SK-N-SH treated with all-trans-retinoic acid at 6 μM for 48 hours (cell line): Measurements from ENCODE around the gene CCR6.

ENCODE experiments used
- ATAC-seq: fragments of 200-7000 bp; cut with Tn5 transposase; 3 replicates; pipeline ENCODE4 v1.9.1; 2020; ENCODE audit warnings: mild to moderate bottlenecking, moderate library complexity
- ARNTL ChIP-seq: fragments of 450-650 bp; formaldehyde crosslinking; IDR thresholded peaks from 2 replicates; pipeline ENCODE4 v1.5.0; 2020; ENCODE audit warnings: low read depth, mild to moderate bottlenecking, moderate library complexity, borderline replicate concordance
- BACH2 ChIP-seq: fragments of 250-450 bp; sonication (Bioruptor Pico); IDR thresholded peaks from 2 replicates; pipeline ENCODE4 v1.9.0; 2021; ENCODE audit warnings: mild to moderate bottlenecking, borderline replicate concordance
- CSDC2 ChIP-seq: fragments of 250-450 bp; sonication (Bioruptor Pico); IDR thresholded peaks from 2 replicates; pipeline ENCODE4 v1.5.0; 2020; ENCODE audit warnings: mild to moderate bottlenecking, moderate library complexity
- ESRRG ChIP-seq: fragments of 250-450 bp; sonication (Bioruptor Pico); IDR thresholded peaks from 2 replicates; pipeline ENCODE4 v1.6.1; 2021; ENCODE audit warnings: mild to moderate bottlenecking
- ISL1 ChIP-seq: fragments of 250-450 bp; sonication (Bioruptor Pico); IDR thresholded peaks from 2 replicates; pipeline ENCODE4 v2.1.2; 2022; ENCODE audit warnings: mild to moderate bottlenecking, moderate library complexity
- OSR1 ChIP-seq: fragments of 250-450 bp; sonication (Bioruptor Pico); IDR thresholded peaks from 2 replicates; pipeline ENCODE4 v1.8.0; 2022; ENCODE audit warnings: moderate library complexity, mild to moderate bottlenecking, inconsistent platforms
- PPARA ChIP-seq: fragments of 250-450 bp; sonication (Bioruptor Pico); IDR thresholded peaks from 2 replicates; pipeline ENCODE4 v1.5.0; 2020; ENCODE audit warnings: mild to moderate bottlenecking, borderline replicate concordance
- RARB ChIP-seq: fragments of 250-450 bp; sonication (Bioruptor Pico); IDR thresholded peaks from 2 replicates; pipeline ENCODE4 v1.8.0; 2021; ENCODE audit warnings: mild to moderate bottlenecking, moderate library complexity
- TSHZ2 ChIP-seq: fragments of 250-450 bp; sonication (Bioruptor Pico); IDR thresholded peaks from 2 replicates; pipeline ENCODE4 v1.5.0; 2020; ENCODE audit warnings: mild to moderate bottlenecking, moderate library complexity
- ZFP3 ChIP-seq: fragments of 250-450 bp; sonication (Bioruptor Pico); IDR thresholded peaks from 2 replicates; pipeline ENCODE4 v1.5.0; 2020; ENCODE audit warnings: mild to moderate bottlenecking, moderate library complexity
- ZFP30 ChIP-seq: fragments of 450-650 bp; formaldehyde crosslinking; IDR thresholded peaks from 2 replicates; pipeline ENCODE4 v1.5.0; 2022; ENCODE audit warnings: mild to moderate bottlenecking, moderate library complexity
- ZNF565 ChIP-seq: fragments of 450-650 bp; formaldehyde crosslinking; conservative IDR thresholded peaks from 2 replicates; pipeline ENCODE4 v1.5.0; 2020; ENCODE audit warnings: low read depth, mild to moderate bottlenecking, moderate library complexity
- ZNF70 ChIP-seq: fragments of 450-650 bp; formaldehyde crosslinking; IDR thresholded peaks from 2 replicates; pipeline ENCODE4 v1.5.0; 2020; ENCODE audit warnings: mild to moderate bottlenecking, moderate library complexity
- TF ChIP-seq, protein P1 (sequence below): fragments of 250-450 bp; sonication (Bioruptor Pico); IDR thresholded peaks from 2 replicates; pipeline ENCODE4 v1.5.1; 2021; ENCODE audit warnings: mild to moderate bottlenecking, moderate library complexity
- TF ChIP-seq, protein P2 (sequence below): fragments of 250-450 bp; sonication (Bioruptor Pico); IDR thresholded peaks from 2 replicates; pipeline ENCODE4 v1.8.0; 2021; ENCODE audit warnings: low read depth, mild to moderate bottlenecking, moderate library complexity, borderline replicate concordance
- TF ChIP-seq, protein P3 (sequence below): fragments of 250-450 bp; sonication (Bioruptor Pico); IDR thresholded peaks from 2 replicates; pipeline ENCODE4 v1.8.0; 2020; ENCODE audit warnings: mild to moderate bottlenecking, moderate library complexity, borderline replicate concordance
- TF ChIP-seq, protein P4 (sequence below): fragments of 250-450 bp; sonication (Bioruptor Pico); IDR thresholded peaks from 2 replicates; pipeline ENCODE4 v1.5.1; 2020; ENCODE audit warnings: low read depth, mild to moderate bottlenecking, moderate library complexity

Gene CCR6

DNA sequence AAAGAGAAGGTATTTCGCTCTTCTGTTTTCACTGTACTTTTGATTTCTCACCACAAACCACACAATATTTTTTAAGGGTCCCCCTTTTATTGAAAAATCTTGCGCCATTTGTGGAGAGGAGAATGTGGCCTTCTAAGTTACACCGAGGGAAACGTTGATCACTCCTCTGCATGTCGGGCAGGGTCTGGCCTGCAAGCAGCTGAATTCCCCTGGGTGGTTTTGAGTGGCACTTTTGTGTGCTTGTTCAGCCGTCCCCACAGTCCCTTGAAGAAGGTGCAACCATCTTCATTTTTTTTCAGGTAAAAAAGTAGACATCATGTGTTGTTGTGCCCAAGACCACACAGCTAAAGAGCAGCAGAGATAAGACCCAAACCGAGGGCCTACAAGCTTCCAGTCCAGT, 28.8 kb downstream of the CCR6 start:
- ATAC-seq, result no peak
- TF ChIP-seq ESRRG, result no peak
- TF ChIP-seq, protein P1, sequence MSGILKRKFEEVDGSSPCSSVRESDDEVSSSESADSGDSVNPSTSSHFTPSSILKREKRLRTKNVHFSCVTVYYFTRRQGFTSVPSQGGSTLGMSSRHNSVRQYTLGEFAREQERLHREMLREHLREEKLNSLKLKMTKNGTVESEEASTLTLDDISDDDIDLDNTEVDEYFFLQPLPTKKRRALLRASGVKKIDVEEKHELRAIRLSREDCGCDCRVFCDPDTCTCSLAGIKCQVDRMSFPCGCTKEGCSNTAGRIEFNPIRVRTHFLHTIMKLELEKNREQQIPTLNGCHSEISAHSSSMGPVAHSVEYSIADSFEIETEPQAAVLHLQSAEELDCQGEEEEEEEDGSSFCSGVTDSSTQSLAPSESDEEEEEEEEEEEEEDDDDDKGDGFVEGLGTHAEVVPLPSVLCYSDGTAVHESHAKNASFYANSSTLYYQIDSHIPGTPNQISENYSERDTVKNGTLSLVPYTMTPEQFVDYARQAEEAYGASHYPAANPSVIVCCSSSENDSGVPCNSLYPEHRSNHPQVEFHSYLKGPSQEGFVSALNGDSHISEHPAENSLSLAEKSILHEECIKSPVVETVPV, result no peak
- no peak for TF ChIP-seq ARNTL (CRISPR knock-in tag)
- no peak for TF ChIP-seq OSR1
- TF ChIP-seq ISL1 (CRISPR knock-in tag), result no peak
- TF ChIP-seq, protein P2, sequence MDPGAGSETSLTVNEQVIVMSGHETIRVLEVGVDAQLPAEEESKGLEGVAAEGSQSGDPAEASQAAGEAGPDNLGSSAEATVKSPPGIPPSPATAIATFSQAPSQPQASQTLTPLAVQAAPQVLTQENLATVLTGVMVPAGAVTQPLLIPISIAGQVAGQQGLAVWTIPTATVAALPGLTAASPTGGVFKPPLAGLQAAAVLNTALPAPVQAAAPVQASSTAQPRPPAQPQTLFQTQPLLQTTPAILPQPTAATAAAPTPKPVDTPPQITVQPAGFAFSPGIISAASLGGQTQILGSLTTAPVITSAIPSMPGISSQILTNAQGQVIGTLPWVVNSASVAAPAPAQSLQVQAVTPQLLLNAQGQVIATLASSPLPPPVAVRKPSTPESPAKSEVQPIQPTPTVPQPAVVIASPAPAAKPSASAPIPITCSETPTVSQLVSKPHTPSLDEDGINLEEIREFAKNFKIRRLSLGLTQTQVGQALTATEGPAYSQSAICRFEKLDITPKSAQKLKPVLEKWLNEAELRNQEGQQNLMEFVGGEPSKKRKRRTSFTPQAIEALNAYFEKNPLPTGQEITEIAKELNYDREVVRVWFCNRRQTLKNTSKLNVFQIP (CRISPR knock-in tag), result no peak
- no peak for TF ChIP-seq ZNF565
- no peak for TF ChIP-seq RARB (CRISPR knock-in tag)
- TF ChIP-seq CSDC2 (CRISPR knock-in tag), result no peak

GRCh38 chr6:167152862-167153261, 30.0 kb downstream of the CCR6 start:
- TF ChIP-seq ZFP3 (CRISPR knock-in tag) (no peak), ARNTL (CRISPR knock-in tag) (no peak), BACH2 (CRISPR knock-in tag) (no peak), OSR1 (no peak), ZNF70 (CRISPR knock-in tag) (no peak)
- TF ChIP-seq, protein P2 (CRISPR knock-in tag), result no peak
- TF ChIP-seq, protein P3, sequence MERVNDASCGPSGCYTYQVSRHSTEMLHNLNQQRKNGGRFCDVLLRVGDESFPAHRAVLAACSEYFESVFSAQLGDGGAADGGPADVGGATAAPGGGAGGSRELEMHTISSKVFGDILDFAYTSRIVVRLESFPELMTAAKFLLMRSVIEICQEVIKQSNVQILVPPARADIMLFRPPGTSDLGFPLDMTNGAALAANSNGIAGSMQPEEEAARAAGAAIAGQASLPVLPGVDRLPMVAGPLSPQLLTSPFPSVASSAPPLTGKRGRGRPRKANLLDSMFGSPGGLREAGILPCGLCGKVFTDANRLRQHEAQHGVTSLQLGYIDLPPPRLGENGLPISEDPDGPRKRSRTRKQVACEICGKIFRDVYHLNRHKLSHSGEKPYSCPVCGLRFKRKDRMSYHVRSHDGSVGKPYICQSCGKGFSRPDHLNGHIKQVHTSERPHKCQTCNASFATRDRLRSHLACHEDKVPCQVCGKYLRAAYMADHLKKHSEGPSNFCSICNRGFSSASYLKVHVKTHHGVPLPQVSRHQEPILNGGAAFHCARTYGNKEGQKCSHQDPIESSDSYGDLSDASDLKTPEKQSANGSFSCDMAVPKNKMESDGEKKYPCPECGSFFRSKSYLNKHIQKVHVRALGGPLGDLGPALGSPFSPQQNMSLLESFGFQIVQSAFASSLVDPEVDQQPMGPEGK, result no peak
- no peak for ATAC-seq

DNA sequence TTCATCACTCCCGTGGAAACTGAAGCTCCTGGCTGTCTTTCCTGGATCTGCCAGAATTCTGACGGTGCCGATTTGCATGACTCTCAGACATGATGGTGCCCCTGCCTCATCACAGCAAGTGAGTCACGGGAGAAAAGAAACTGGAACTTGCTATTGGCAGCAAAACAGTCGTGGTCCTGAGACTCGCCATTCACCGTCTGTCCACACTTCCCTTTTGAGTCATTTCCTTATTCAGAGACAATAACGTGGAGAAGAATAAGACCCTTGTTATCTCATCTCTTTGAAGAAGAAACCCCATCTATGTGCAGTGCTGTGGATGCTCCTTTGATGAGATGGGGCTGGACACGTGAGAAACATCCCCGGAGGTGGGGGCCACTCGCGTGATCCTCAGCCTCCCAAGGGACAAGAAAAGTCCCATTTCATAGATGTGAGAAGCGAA, 30.6 kb downstream of the CCR6 start:
- no peak for TF ChIP-seq ARNTL (CRISPR knock-in tag)
- TF ChIP-seq BACH2 (CRISPR knock-in tag), result no peak
- TF ChIP-seq ZFP30 (CRISPR knock-in tag), result no peak
- no peak for TF ChIP-seq ZFP3 (CRISPR knock-in tag)
- TF ChIP-seq, protein P4, sequence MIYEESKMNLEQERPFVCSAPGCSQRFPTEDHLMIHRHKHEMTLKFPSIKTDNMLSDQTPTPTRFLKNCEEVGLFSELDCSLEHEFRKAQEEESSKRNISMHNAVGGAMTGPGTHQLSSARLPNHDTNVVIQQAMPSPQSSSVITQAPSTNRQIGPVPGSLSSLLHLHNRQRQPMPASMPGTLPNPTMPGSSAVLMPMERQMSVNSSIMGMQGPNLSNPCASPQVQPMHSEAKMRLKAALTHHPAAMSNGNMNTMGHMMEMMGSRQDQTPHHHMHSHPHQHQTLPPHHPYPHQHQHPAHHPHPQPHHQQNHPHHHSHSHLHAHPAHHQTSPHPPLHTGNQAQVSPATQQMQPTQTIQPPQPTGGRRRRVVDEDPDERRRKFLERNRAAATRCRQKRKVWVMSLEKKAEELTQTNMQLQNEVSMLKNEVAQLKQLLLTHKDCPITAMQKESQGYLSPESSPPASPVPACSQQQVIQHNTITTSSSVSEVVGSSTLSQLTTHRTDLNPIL (CRISPR knock-in tag), result no peak
- no peak for TF ChIP-seq ZNF565
- TF ChIP-seq, all 23 proteins: peak for 0
- ATAC-seq, result peak; percentile 65

GRCh38 chr6:167154291-167154690, 31.4 kb downstream of the CCR6 start:
- no peak for ATAC-seq
- TF ChIP-seq PPARA (CRISPR knock-in tag), result no peak
- TF ChIP-seq ZNF70 (CRISPR knock-in tag), result no peak
- TF ChIP-seq TSHZ2, result no peak
- TF ChIP-seq ZFP3 (CRISPR knock-in tag), result no peak
